Activated T-cell treated with anti-CD3 and anti-CD28 coated beads, Interleukin-2, amount 50 U/mL, for 4 hours (primary cell): ENCODE results near the gene ZSCAN5B. TPM values are rescaled to one million over a fixed set of nuclear protein-coding genes. Genes with fewer than 3 reads are reported as not detected.

Experiments
- ATAC-seq, 2 donors: fragments of 200-7000 bp; cut with Tn5 transposase; one replicate each; pipeline ENCODE4 v1.10.0; 2021
- DNase-seq: peaks from one replicate; pipeline ENCODE4 v3.0.0-alpha.2; 2020
- H3K27me3 Mint-ChIP-seq: one replicate; pipeline ENCODE4 v1.8.0; 2021; ENCODE audit warnings: low read depth, mixed read lengths
- H3K36me3 Mint-ChIP-seq: one replicate; pipeline ENCODE4 v1.8.0; 2022; ENCODE audit warnings: mixed read lengths; ENCODE audit not compliant: insufficient read depth
- H3K4me1 Mint-ChIP-seq: one replicate; pipeline ENCODE4 v1.8.0; 2021; ENCODE audit warnings: low read depth, mixed read lengths
- H3K4me3 Mint-ChIP-seq: one replicate; pipeline ENCODE4 v1.8.0; 2021; ENCODE audit warnings: mild to moderate bottlenecking, moderate library complexity, mixed read lengths
- H3K9me3 Mint-ChIP-seq: one replicate; pipeline ENCODE4 v1.8.0; 2021; ENCODE audit warnings: mixed read lengths
- total RNA-seq, 3 donors: library from RNA; stranded (reverse); gene quantifications; one replicate each; pipeline ENCODE4 v1.2.1, GENCODE V29; 2021

ZSCAN5B gene
- total RNA-seq, 3 donors from 2014 or later: not detected

GRCh38 chr19:56144831-56145230 is 52.8 kb downstream of the ZSCAN5B start:
- Mint-ChIP-seq H3K9me3 (no peaks in the 10 kb centered on the region), H3K36me3 (peaks cover 11% of the 10 kb centered on the region), H3K27me3 (no peaks in the 10 kb centered on the region), H3K4me1 (peaks cover 23% of the 10 kb centered on the region), H3K4me3 (no peak overlapping the region)
- DNase-seq: no peak
- ATAC-seq: no peak

GRCh38 chr19:56144376-56144775 is 53.2 kb downstream of the ZSCAN5B start:
- peaks cover 26% of the 10 kb centered on the region for H3K4me1 Mint-ChIP-seq
- no peaks in the 10 kb centered on the region for H3K27me3 Mint-ChIP-seq
- DNase-seq: no peak
- H3K9me3 Mint-ChIP-seq: no peaks in the 10 kb centered on the region
- H3K4me3 Mint-ChIP-seq: no peak overlapping the region
- H3K36me3 Mint-ChIP-seq: peaks cover 8% of the 10 kb centered on the region
- no peak for ATAC-seq

- ATAC-seq (no peak), DNase-seq (no peak)
- Mint-ChIP-seq H3K9me3 (no peaks in the 10 kb centered on the region), H3K27me3 (no peaks in the 10 kb centered on the region), H3K4me3 (no peak overlapping the region), H3K4me1 (peaks cover 30% of the 10 kb centered on the region), H3K36me3 (peaks cover under 1% of the 10 kb centered on the region)
Observed at GRCh38 chr19:56142897-56143434, 54.6 kb downstream of the ZSCAN5B start.

- Mint-ChIP-seq H3K36me3 (no peaks in the 10 kb centered on the region), H3K4me3 (peak overlapping the region; percentile 87), H3K27me3 (no peaks in the 10 kb centered on the region), H3K9me3 (no peaks in the 10 kb centered on the region), H3K4me1 (peaks cover 30% of the 10 kb centered on the region)
- no peak for ATAC-seq
- DNase-seq: no peak
Observed at GRCh38 chr19:56142087-56142787, 55.3 kb downstream of the ZSCAN5B start.

GRCh38 chr19:56141417-56141993 is 56.1 kb downstream of the ZSCAN5B start:
- peak overlapping the region; percentile 87 for H3K4me3 Mint-ChIP-seq
- H3K36me3 Mint-ChIP-seq: no peaks in the 10 kb centered on the region
- ATAC-seq (no peak), DNase-seq (peak; percentile 19)
- H3K27me3 Mint-ChIP-seq: no peaks in the 10 kb centered on the region
- H3K9me3 Mint-ChIP-seq: no peaks in the 10 kb centered on the region
- peaks cover 30% of the 10 kb centered on the region for H3K4me1 Mint-ChIP-seq

GRCh38 chr19:56140583-56141416 is 56.8 kb downstream of the ZSCAN5B start, which contains the start of gene ZNF444:
TSS of gene ZNF444 (plus strand) at chr19:56141287. CDS start at chr19:56146912, 5,625 bp downstream.
- Mint-ChIP-seq H3K4me1 (peaks cover 30% of the 10 kb centered on the region), H3K4me3 (peak within 1 kb of the TSS; percentile 87), H3K27me3 (no peaks in the 10 kb centered on the region), H3K9me3 (no peaks in the 10 kb centered on the region), H3K36me3 (no peaks in the 10 kb centered on the region)
- DNase-seq: peak; percentile 99
- peak; percentile 91 to 92 for ATAC-seq

GRCh38 chr19:56139847-56140582 is 57.6 kb downstream of the ZSCAN5B start:
- H3K9me3 Mint-ChIP-seq: no peaks in the 10 kb centered on the region
- ATAC-seq: no peak
- no peaks in the 10 kb centered on the region for H3K27me3 Mint-ChIP-seq
- peak overlapping the region; percentile 87 for H3K4me3 Mint-ChIP-seq
- peaks cover 30% of the 10 kb centered on the region for H3K4me1 Mint-ChIP-seq
- no peaks in the 10 kb centered on the region for H3K36me3 Mint-ChIP-seq
- DNase-seq: no peak

Other genes with a start within 250 kb of the ZSCAN5B start
- not detected for gene NLRP8, start 250.0 kb downstream of the ZSCAN5B start, total RNA-seq
- gene NLRP5, start 211.0 kb downstream of the ZSCAN5B start, total RNA-seq: not detected
- gene ZNF787, start 76.5 kb downstream of the ZSCAN5B start, total RNA-seq: 10 to 100 TPM; 41.5 to 45.8 (median 42.2) TPM
- gene ZNF444, start 56.5 kb downstream of the ZSCAN5B start, total RNA-seq: 10 to 100 TPM; 42.0 to 45.5 (median 44.9) TPM
- gene GALP, start 21.8 kb downstream of the ZSCAN5B start, total RNA-seq: not detected
- not detected for gene ZSCAN5C, start 4.5 kb upstream of the ZSCAN5B start, total RNA-seq
- under 1 TPM; 0.46 to 0.98 (median 0.91) TPM for gene EDDM13, start 75.0 kb upstream of the ZSCAN5B start, total RNA-seq
- gene ZSCAN5A, start 117.1 kb upstream of the ZSCAN5B start, total RNA-seq: 10 to 100 TPM in 2 of 3 donors, 1 to 10 TPM in 1; 9.6 to 14.7 (median 13.6) TPM
- 1 to 10 TPM; 1.7 to 1.9 (median 1.9) TPM for gene ZNF582, start 195.8 kb upstream of the ZSCAN5B start, total RNA-seq
- 1 to 10 TPM; 3.4 to 5.0 (median 4.7) TPM for gene ZNF583, start 206.5 kb upstream of the ZSCAN5B start, total RNA-seq